GM18498 (cell line): ENCODE measurements around the gene ABCC11.

Experiments used
- ATAC-seq: cut with Tn5 transposase; IDR thresholded peaks from one replicate; pipeline ENCODE4 v1.9.1; 2021; ENCODE audit warnings: mild to moderate bottlenecking, moderate library complexity; ENCODE audit not compliant: unreplicated experiment

The ABCC11 gene

DNA sequence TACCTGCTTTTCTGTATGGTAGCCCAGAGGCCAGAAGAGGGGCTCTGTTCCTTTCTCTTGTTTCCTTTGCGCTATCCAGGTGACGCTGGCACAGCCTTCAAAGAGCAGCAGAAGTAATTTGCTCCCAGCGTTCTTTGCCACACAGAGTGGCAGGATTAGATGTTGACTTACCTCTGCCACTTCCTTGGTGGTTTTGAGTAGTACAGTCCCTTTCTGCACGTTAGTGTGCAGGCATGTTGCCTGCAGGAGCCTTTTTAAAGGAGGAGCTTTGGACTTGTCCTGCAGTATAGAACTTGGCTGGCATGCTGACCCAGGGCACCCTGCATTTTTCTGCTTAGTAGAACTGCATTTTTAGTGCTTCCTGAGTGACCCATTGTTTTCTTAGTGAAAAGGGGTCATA lies at the start of gene ABCC11:
ABCC11 (minus strand) TSS at position 229 of the 400 bp plus-strand sequence. CDS start 15,618 bp downstream, outside the sequence.
- ATAC-seq = no peak

DNA sequence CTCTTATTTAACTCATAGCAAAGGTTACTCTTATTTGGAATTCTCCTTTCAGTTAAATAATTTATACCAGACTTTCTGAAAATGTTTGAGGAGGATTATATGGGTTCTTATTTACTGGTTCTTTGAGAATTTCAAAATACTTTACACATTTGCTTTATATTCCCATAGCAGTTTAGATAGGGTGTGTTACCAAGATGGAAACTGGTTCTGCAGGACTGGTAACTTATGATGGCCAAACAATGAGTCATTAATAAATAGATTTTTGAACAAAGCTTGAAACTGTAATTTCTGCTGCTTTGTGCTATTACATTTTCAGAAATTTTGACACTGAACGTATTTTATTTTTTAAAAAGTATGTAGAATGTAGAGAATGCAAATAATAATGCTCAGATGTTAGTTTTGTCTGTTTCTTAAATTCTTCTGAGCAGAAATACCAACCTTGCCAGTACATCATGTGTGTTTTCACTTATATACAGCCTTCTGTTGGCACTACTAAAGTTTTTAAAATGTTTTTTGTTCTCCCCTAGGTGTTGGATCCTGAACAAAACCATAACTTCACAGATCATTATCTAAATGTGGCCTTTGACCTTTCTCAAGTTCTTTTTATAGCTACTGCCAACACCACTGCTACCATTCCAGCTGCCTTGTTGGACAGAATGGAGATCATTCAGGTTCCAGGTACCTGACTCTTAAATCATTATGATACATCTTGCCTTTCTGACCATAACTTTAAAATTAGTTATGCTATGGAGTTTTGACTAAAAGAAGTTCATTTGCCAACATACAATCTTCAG lies 48.3 kb upstream of the ABCC11 start:
- no peak for ATAC-seq

DNA sequence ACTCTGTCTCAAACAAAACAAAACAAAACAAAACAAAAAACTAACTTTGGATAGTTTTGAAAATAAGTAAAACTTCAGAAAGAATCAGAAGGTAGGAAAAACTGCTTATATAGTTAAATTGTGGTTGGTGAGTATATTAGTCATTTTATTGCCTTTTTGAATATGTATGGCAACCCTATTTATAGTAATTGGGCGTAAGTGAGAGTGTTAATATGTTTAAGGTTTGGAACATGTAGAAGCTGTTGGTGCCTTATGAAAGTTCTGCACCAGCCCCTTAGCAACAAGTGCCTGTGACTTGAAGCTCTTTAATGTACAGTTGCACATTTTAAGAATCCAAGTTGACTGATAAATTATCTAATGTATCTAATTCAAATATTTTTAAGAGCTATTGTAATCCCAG lies 47.4 kb upstream of the ABCC11 start:
- ATAC-seq = no peak

DNA sequence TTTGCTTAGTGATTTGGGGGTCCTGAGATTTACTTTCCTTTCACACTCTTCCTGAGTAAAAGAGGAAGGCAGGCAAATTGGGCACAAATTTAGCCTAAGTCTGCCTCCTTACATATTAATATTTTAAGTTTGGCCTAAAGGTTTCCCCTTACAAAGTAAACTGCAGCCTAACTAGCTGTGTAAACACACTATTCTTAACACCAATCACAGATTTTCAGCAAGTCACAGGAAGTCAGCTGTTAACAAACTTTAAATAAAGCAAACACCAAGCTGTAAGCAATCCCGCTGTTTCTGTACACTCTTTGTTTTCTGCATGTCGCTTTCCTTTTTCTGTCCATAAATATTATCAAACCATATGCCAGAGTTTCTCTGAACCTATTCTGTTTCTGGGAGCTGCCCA lies 45.1 kb upstream of the ABCC11 start:
- ATAC-seq = no peak

DNA sequence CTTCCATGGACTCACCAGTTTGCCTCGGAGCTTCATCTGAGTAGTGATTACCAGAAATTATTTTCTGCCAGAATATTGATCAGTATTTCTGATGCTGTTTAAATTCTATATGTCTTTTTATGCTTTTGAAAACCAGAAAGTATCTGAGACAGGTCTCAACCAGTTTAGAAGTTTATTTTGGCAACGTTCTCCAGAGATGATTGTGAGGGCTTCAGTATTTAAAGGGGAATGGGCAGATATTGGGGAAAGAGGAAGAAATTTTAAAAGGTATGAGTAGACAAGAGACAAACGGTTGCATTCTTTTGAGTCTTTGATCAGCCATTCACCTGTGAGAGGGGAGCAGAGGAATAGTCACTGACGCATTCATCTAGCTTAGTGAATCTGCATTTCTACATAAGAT lies 44.4 kb upstream of the ABCC11 start:
- ATAC-seq = no peak

DNA sequence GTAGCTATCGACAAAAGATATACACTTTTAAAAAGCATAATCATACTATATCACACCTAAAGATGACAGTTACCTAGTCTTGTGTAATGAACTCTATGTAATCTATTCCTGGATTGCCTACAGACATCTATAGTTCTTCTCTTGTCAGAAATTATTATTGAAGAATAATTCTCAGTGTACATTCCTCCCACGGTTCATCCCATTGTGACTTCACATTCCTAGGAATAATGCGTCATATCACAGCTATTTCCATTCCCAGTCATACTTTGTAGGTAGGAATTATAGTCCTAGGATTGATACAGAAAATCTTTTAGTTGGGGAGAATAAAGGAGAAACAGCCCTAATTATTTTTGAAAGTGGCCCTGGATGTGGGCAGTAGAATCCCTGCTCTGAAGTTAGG lies 44.0 kb upstream of the ABCC11 start:
- ATAC-seq = no peak

DNA sequence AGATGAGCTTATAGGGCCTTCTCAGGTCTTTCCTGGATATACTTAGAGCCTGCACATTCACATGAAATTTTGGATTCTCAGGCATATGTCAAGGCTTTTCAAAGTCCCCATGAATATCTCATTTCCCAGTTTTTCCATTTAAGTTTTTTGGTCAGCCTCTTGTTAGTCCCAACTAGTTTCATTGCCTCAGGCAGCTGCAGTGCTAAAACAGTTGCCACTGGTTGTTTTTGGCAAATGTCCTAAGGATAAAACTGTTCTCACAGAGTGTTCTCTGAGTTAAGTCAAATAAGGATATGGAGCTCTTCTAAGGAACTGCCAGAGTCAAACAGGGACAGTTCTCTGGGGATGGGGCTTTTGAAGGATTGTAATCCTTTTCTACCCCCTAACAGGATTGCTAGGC lies 39.9 kb upstream of the ABCC11 start:
- no peak for ATAC-seq

DNA sequence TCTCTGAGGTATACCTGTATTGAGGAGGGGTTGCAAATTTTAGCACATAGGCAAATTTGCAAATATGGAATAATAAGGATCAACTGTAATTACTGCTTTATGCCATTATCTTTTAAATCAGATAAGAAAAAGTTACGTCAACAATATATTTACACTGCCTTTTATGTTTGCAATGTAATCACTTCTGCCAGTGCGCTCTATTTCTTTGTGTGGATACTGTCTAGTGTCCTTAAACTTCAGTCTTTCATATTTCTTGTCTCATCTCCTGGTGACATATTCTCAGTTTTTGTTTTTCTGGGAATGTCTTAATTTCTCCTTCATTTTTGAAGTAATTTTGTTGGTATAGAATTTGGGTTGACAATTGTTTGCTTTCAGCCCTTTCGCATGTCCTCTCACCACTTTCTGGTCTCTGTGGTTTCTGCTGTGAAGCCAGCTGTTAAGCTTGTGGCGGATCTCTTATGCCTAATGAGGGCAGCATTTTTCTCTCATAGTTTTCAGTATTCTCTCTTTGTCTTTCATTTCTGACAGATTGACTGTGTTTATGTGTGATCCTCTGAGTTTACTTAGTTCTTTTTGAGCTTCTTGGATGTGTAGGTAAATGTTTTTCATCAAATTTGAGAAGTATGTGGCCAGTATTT lies 37.6 kb upstream of the ABCC11 start:
- peak; percentile 75 for ATAC-seq

DNA sequence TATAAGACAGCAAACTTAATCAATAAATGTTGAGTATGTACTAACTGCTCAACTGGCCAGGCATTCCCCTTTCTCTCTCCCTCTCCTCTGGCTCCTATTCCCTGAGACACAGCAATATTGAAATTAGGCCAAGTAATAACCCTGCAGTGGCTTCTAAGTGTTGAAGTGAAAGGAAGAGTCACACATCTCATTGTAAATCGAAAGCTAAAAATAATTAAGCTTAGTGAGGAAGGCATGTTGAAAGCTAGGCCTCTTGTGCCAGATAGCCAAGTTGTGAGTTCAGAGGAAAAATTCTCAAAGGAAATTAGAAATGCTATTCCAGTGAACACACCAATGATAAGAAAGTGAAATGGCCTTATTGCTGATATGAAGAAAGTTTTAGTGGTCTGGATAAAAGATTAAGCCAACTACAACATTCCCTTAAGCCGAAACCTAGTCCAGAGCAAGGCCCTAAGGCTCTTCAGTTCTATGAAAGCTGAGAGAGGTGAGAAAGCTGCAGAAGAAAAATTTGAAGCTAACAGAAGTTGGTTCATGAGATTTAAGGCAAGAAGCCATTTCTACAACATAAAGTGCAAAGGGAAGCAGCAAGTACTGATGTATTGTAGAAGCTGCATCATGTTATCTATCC lies 35.4 kb upstream of the ABCC11 start:
- ATAC-seq = no peak

GRCh38 chr16:48280546-48280945 lies 33.2 kb upstream of the ABCC11 start:
- no peak for ATAC-seq

DNA sequence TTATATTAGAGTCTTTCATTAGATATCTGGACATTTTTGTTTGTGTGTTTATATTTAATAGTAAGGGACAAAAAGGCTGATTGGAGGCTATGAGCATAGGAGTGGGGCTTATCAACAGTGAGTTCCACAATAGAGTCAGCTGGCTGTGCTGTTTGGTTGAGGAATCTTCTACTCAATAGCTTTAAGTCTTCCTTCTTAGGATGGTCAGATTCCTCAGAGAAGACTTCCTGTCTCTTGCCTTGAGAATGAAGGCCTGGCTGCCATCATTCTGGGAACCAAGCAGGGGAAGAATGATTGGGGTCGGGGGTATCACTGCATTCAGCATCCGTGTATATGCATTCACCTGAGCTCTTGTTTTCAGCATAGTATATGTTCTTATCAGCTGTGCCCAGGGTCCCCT lies 31.9 kb upstream of the ABCC11 start:
- ATAC-seq = no peak

- no peak for ATAC-seq
Observed at GRCh38 chr16:48277158-48277557, 29.8 kb upstream of the ABCC11 start.

DNA sequence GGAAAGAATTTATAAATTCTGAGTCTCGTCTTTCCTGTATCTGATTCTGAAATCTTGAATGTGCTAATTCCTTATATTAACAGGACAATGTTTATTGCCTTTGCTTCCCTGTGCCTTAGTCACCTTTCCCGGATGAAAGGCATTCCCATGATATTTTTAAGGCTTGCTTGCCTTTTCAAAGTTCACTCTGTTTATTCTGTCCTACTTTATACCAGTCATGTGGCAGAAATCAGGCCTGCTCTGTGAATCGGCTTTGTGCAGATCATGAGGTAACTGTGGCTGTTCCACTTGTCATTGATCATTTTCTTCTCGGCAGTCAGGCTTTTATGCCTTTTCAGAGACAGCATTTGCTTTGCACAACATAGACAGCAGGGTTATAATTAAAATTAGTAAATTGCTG lies 28.8 kb upstream of the ABCC11 start:
- ATAC-seq = no peak

GRCh38 chr16:48274476-48274875 lies 27.1 kb upstream of the ABCC11 start:
- ATAC-seq = no peak

GRCh38 chr16:48272837-48273421 lies 25.6 kb upstream of the ABCC11 start:
- ATAC-seq = no peak

DNA sequence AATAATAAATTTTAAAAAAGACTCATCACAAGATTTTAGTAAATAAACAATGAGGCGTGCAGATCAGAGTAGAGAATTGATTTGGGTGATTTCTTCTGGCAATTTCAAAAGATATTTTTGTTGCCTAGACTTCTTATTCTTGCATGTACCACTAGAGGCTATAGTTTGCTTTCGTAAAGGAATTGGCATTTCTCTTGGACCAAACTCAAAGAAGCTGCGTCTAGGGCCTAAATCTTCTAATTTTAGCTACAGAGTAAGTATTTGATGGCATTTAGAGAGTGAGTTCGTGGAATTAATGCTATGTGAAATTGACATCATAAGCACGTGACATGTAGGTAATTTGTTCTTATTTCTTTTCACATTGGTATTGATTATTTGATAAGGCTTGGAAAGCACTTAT lies 24.4 kb upstream of the ABCC11 start:
- no peak for ATAC-seq

GRCh38 chr16:48269011-48269410 lies 21.7 kb upstream of the ABCC11 start:
- ATAC-seq = no peak

DNA sequence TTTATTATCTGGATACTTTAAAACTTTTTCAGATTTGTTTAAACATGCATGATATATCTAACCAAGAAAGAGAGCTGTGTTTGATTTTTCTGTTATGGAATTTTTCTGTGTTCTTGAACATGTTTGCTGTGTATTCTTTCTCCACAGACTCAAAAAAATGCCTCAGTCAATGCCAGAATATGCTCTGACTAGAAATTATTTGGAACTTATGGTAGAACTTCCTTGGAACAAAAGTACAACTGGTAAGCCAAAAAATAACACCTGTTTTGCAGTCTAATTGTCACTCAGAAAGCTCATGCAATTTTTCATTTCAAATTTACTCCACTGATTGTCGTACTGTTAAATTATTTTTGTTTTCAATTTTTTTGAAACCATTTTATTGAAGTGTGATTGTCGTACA lies 15.3 kb upstream of the ABCC11 start:
- no peak for ATAC-seq

DNA sequence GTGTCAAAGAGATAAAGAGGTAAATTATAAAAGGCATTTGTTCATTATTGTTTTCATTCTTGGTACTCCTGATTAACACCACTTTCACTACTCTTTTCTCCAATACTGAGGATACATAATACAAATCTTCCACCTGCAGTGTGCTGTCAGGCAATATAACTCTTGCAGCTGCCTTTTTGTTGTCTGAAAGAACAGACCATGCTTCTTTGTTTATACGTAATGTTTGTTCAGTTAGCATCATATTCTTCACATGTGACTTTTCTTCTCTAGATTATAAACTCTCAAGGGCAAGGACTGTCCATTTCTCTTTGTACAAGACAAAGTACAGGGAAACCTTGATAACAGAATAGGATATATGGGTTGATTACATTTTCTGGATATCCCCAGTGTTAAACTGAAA lies 14.2 kb upstream of the ABCC11 start:
- ATAC-seq = no peak

DNA sequence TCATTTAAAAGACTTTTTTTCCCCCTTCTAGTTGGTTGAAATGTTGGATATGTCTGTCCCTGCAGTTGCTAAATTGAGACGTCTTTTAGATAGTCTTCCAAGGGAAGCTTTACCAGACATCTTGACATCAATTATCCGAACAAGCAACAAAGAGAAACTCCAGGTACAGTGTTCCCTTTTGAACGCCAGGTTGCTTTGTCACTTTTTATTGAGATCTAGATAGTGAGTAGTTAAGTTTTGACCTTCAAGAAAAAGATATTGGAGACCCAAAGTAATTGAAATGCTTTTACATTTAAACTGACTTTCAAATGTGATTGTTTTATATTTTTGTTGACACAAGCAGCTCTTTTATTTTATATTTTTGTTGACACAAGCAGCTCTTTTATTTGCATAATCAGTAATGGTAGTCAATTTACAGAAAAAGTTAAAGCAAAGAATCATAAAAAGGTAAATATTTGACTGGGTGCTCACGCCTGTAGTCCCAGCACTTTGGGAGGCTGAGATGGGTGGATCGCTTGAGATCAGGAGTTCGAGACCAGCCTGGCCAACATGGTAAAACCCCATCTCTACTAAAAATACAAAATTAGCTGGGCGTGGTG lies 9.3 kb upstream of the ABCC11 start:
- no peak for ATAC-seq

DNA sequence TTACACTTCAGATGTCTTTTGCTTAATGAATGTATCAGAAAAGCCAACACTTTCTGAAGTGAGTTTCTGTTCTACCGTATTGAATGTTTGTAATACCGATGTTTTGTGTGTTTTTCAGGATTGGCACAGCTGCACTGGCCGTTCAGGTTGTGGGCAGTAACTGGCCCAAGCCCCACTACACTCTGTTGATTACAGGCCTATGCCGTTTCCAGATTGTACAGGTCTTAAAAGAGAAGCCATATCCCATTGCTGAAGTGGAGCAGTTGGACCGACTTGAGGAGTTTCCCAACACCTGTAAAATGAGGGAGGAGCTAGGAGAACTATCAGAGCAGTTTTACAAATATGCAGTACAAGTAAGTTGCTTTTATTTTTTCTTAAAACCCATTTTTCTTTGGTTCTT lies 4.7 kb upstream of the ABCC11 start:
- no peak for ATAC-seq
